T47D (cell line): ENCODE measurements around the gene PIK3R1.

Experiments
- DNase-seq, 2 experiments: peaks; one replicate each; pipeline versions ENCODE4 v3.0.0 to v3.0.0-alpha.2; 2011 to 2012; ENCODE audit warnings: low read depth in 1 of 2, low spot score in 1 of 2
- JUND ChIP-seq: IDR thresholded peaks from 2 replicates; pipeline ENCODE4 v1.6.1; 2012; ENCODE audit warnings: low read depth
- in situ Hi-C: cut with HindIII; loops from 2 replicates; pipeline ENCODE4 v1.10.0; 2016; ENCODE audit warnings: low sequenced_read_pairs, low pct_unique_long_range_greater_than_20kb

The PIK3R1 gene

GRCh38 chr5:68342693-68343092, 127.1 kb downstream of the PIK3R1 start:
- in situ Hi-C loops = no loop called here
- TF ChIP-seq JUND = no peak
- no peak for DNase-seq

GRCh38 chr5:68343421-68343826, 127.9 kb downstream of the PIK3R1 start:
- DNase-seq = no peak
- in situ Hi-C loops = no loop called here
- TF ChIP-seq JUND = no peak

GRCh38 chr5:68344447-68345111, 129.0 kb downstream of the PIK3R1 start:
- TF ChIP-seq JUND = no peak
- in situ Hi-C loops = no loop called here
- no peak for DNase-seq

GRCh38 chr5:68345171-68345570, 129.6 kb downstream of the PIK3R1 start:
- no peak for TF ChIP-seq JUND
- DNase-seq = no peak
- in situ Hi-C loops = no loop called here

- in situ Hi-C loops = no loop called here
- no peak for DNase-seq
- no peak for TF ChIP-seq JUND
Observed at GRCh38 chr5:68345582-68345981, 130.0 kb downstream of the PIK3R1 start.

GRCh38 chr5:68347536-68347935, 132.0 kb downstream of the PIK3R1 start:
- no peak for DNase-seq
- in situ Hi-C loops = no loop called here
- no peak for TF ChIP-seq JUND

GRCh38 chr5:68348447-68349222, 133.1 kb downstream of the PIK3R1 start:
- DNase-seq = no peak
- in situ Hi-C loops = no loop called here
- no peak for TF ChIP-seq JUND

GRCh38 chr5:68350176-68350575, 134.6 kb downstream of the PIK3R1 start:
- no peak for TF ChIP-seq JUND
- in situ Hi-C loops = no loop called here
- no peak for DNase-seq
